Peyer's patch (tissue), 4 donors: ENCODE data around the gene STXBP5L. TPM values are rescaled to one million over a fixed set of nuclear protein-coding genes. Genes with fewer than 3 reads are reported as not detected.

Experiments used
- DNase-seq, 3 donors: peaks; one replicate each; pipeline ENCODE4 v3.0.0-alpha.2; 2017 to 2019
- H3K27ac ChIP-seq, 4 donors: fragments of 200-600 bp; sonication (generic); one replicate each; pipeline ENCODE4 v1.5.1; 2016 to 2019
- H3K27me3 ChIP-seq, 2 donors: fragments of 200-600 bp; sonication (generic); one replicate each; pipeline ENCODE4 v1.5.1; 2019
- H3K36me3 ChIP-seq, 3 donors: fragments of 200-600 bp; sonication (generic); one replicate each; pipeline ENCODE4 v1.5.1; 2016 to 2019
- H3K4me1 ChIP-seq, 4 donors: fragments of 200-600 bp; sonication (generic); one replicate each; pipeline ENCODE4 v1.5.1; 2016 to 2019
- H3K4me3 ChIP-seq, 4 donors: fragments of 200-600 bp; sonication (generic); 1 replicate in 3 of 4; 2 replicates in 1 of 4; pipeline ENCODE4 v1.5.1; 2016 to 2019; ENCODE audit warnings: mild to moderate bottlenecking in 1 of 4
- H3K9me3 ChIP-seq, 4 donors: fragments of 200-600 bp; sonication (generic); one replicate each; pipeline ENCODE4 v1.5.1; 2016 to 2019; ENCODE audit warnings: mild to moderate bottlenecking in 1 of 4
- POLR2A ChIP-seq, 2 donors: fragments of 450-650 bp; IDR thresholded peaks; one replicate each; pipeline ENCODE4 v1.5.1; 2017; ENCODE audit warnings: antibody characterized with exemption in 2 of 2, mild to moderate bottlenecking in 2 of 2, moderate library complexity in 2 of 2
- total RNA-seq, 4 donors: library from RNA; depleted of rRNA; stranded (reverse); fragments of >200 nt; gene quantifications; one replicate each; pipeline ENCODE4 v1.1.0, GENCODE V29; 2016
- TF ChIP-seq, protein P1 (sequence below), 6 experiments: fragments of 450-650 bp in 4 of 6; fragments of 200-600 bp in 2 of 6; sonication (generic) in 1 of 6; IDR thresholded peaks; one replicate each; pipeline ENCODE4 v1.5.1; 2017 to 2019; ENCODE audit warnings: antibody characterized with exemption in 6 of 6, mild to moderate bottlenecking in 3 of 6, moderate library complexity in 1 of 6

STXBP5L gene
- total RNA-seq, 4 donors from 2014 or later: under 0.01 to 1.1 (median 0.22) TPM

DNA sequence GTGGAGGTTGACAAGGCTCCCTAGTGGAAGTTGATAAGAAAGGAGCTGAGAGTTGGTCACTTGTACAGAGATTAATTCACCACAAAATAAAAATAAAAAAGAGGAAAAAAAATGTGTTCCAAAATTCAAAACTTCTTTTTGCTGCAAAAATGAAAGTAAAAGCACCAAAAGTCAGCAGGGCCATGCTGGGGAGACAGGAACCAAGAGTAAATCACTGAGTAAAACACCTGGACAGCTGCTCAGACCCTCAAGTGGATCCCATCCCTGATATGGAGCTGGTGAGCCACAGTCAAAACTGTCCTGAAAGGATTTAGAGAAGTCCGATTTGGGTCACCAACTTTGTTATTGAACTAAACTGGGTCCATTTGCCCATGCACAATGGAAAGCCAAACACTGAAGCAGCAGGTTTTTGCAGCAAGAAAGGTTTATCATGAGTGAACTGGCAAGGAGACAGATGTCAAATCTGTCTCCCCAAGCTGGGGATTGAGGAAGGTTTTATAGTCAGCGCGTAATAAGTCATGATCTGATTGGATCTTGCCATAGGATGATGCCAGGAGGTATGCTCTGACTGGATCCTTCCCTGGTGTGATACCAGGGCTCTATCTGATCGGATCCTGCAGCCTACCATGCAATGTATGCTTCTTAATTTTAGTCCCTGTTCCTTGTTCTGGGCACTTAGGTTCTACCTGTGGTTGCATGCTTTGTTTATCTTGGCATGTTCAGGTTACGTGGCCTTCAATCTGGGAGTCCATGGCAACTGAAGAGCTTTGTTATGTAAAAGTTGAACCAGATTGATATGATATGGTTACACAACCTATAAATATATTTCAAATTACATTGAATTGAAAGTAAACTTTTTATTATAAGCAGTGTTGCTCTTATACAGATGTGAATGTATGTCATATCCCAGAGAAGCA lies 324.6 kb downstream of the STXBP5L start:
- no peaks in the 10 kb centered on the region for H3K36me3 ChIP-seq
- DNase-seq: no peak
- TF ChIP-seq POLR2A (IDR thresholded peaks at IDR 0.05): no peak
- TF ChIP-seq, protein P1, sequence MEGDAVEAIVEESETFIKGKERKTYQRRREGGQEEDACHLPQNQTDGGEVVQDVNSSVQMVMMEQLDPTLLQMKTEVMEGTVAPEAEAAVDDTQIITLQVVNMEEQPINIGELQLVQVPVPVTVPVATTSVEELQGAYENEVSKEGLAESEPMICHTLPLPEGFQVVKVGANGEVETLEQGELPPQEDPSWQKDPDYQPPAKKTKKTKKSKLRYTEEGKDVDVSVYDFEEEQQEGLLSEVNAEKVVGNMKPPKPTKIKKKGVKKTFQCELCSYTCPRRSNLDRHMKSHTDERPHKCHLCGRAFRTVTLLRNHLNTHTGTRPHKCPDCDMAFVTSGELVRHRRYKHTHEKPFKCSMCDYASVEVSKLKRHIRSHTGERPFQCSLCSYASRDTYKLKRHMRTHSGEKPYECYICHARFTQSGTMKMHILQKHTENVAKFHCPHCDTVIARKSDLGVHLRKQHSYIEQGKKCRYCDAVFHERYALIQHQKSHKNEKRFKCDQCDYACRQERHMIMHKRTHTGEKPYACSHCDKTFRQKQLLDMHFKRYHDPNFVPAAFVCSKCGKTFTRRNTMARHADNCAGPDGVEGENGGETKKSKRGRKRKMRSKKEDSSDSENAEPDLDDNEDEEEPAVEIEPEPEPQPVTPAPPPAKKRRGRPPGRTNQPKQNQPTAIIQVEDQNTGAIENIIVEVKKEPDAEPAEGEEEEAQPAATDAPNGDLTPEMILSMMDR (IDR thresholded peaks at IDR 0.05): no peak
- no peaks in the 10 kb centered on the region for H3K27me3 ChIP-seq
- no peaks in the 10 kb centered on the region for H3K9me3 ChIP-seq
- no peaks in the 10 kb centered on the region for H3K4me1 ChIP-seq
- H3K4me3 ChIP-seq: no peak overlapping the region
- H3K27ac ChIP-seq: no peak overlapping the region

GRCh38 chr3:121243208-121243607 lies 335.2 kb downstream of the STXBP5L start:
- Histone ChIP-seq H3K9me3 (no peaks in the 10 kb centered on the region), H3K4me3 (no peak overlapping the region), H3K27ac (no peak overlapping the region), H3K4me1 (no peaks in the 10 kb centered on the region), H3K27me3 (no peaks in the 10 kb centered on the region), H3K36me3 (no peaks in the 10 kb centered on the region)
- DNase-seq: no peak
- TF ChIP-seq, protein P1 (IDR thresholded peaks at IDR 0.05): no peak
- no peak for TF ChIP-seq POLR2A (IDR thresholded peaks at IDR 0.05)

DNA sequence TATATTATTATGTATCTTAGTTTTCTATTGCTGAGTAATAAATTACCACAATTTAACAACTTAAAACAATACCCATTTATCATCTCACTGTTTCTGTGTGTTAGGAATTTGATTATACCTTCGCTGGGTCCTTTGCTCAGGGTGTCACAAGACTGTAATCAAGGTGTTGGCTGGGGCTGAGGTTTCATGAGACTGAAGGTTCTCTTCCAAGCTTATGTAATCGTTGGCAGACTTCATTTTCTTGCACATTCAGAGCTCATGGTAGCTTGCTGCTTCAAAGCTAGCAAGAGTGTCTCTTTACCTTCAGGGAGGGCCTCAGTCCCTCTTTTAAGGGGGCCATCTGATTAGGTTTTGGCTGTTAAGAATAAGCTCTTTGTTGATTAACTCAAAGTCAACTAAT lies 344.7 kb downstream of the STXBP5L start:
- H3K9me3 ChIP-seq: no peaks in the 10 kb centered on the region

GRCh38 chr3:121269389-121269788 lies 361.4 kb downstream of the STXBP5L start:
- Histone ChIP-seq H3K27ac (no peak overlapping the region), H3K4me3 (no peak overlapping the region), H3K36me3 (no peaks in the 10 kb centered on the region), H3K9me3 (no peaks in the 10 kb centered on the region), H3K4me1 (no peaks in the 10 kb centered on the region), H3K27me3 (no peaks in the 10 kb centered on the region)
- DNase-seq: no peak
- TF ChIP-seq POLR2A (IDR thresholded peaks at IDR 0.05): no peak
- TF ChIP-seq, protein P1 (IDR thresholded peaks at IDR 0.05): no peak

More for the DNA sequence above, 344.7 kb downstream of the STXBP5L start:
- Histone ChIP-seq H3K4me3 (no peak overlapping the region), H3K27ac (no peak overlapping the region), H3K36me3 (no peaks in the 10 kb centered on the region), H3K27me3 (no peaks in the 10 kb centered on the region), H3K4me1 (no peaks in the 10 kb centered on the region)
- TF ChIP-seq, protein P1 (IDR thresholded peaks at IDR 0.05): no peak
- TF ChIP-seq POLR2A (IDR thresholded peaks at IDR 0.05): no peak
- no peak for DNase-seq

- no peak for DNase-seq
- no peaks in the 10 kb centered on the region for H3K36me3 ChIP-seq
- H3K4me3 ChIP-seq: no peak overlapping the region
- no peaks in the 10 kb centered on the region for H3K9me3 ChIP-seq
- TF ChIP-seq, protein P1 (IDR thresholded peaks at IDR 0.05): no peak
- H3K27me3 ChIP-seq: no peaks in the 10 kb centered on the region
- no peak overlapping the region for H3K27ac ChIP-seq
- H3K4me1 ChIP-seq: no peaks in the 10 kb centered on the region
Measured at GRCh38 chr3:121274411-121274810, 366.4 kb downstream of the STXBP5L start.
